Superior temporal gyrus (tissue), 1 donor: Measurements from ENCODE around the gene HSPB8.

Experiments used
- DNase-seq: peaks from one replicate; pipeline ENCODE4 v3.0.0-alpha.2; 2016; ENCODE audit errors: extremely low spot score

HSPB8 gene

GRCh38 chr12:119178544-119179334 lies at the start of gene HSPB8:
TSS of gene HSPB8 (plus strand) at chr12:119178931. CDS start at chr12:119179313, 382 bp downstream.
- DNase-seq, result peak; percentile 43

GRCh38 chr12:119129827-119130434 lies 48.8 kb upstream of the HSPB8 start:
- no peak for DNase-seq

- DNase-seq, result no peak
Measured at GRCh38 chr12:119130523-119130922, 48.2 kb upstream of the HSPB8 start.

- DNase-seq, result no peak
Measured at GRCh38 chr12:119134284-119135072, 44.3 kb upstream of the HSPB8 start.

GRCh38 chr12:119136811-119137410 lies 41.8 kb upstream of the HSPB8 start:
- no peak for DNase-seq

GRCh38 chr12:119139448-119139847 lies 39.3 kb upstream of the HSPB8 start:
- DNase-seq, result no peak

GRCh38 chr12:119145367-119145766 lies 33.4 kb upstream of the HSPB8 start:
- no peak for DNase-seq

GRCh38 chr12:119147847-119148448 lies 30.8 kb upstream of the HSPB8 start:
- peak; percentile 38 for DNase-seq

- no peak for DNase-seq
Measured at GRCh38 chr12:119149270-119149669, 29.5 kb upstream of the HSPB8 start.

- no peak for DNase-seq
Measured at GRCh38 chr12:119151445-119152026, 27.2 kb upstream of the HSPB8 start.

GRCh38 chr12:119153477-119154434 lies 25.0 kb upstream of the HSPB8 start:
- DNase-seq, result no peak

- no peak for DNase-seq
Measured at GRCh38 chr12:119154435-119154818, 24.3 kb upstream of the HSPB8 start.

GRCh38 chr12:119156401-119157044 lies 22.2 kb upstream of the HSPB8 start:
- no peak for DNase-seq

- DNase-seq, result no peak
Measured at GRCh38 chr12:119157528-119157927, 21.2 kb upstream of the HSPB8 start.

GRCh38 chr12:119157978-119158377 lies 20.8 kb upstream of the HSPB8 start:
- peak; percentile 55 for DNase-seq

- no peak for DNase-seq
Measured at GRCh38 chr12:119158402-119158801, 20.3 kb upstream of the HSPB8 start.

GRCh38 chr12:119159844-119160243 lies 18.9 kb upstream of the HSPB8 start:
- no peak for DNase-seq

- DNase-seq, result no peak
Measured at GRCh38 chr12:119167902-119168301, 10.8 kb upstream of the HSPB8 start.

- DNase-seq, result no peak
Measured at GRCh38 chr12:119168721-119169120, 10.0 kb upstream of the HSPB8 start.

- DNase-seq, result no peak
Measured at GRCh38 chr12:119169150-119169549, 9.6 kb upstream of the HSPB8 start.
